Hepatocyte (in vitro differentiated cells): Measurements from ENCODE around the gene ADPRH. TPM values are rescaled to one million over a fixed set of nuclear protein-coding genes. Genes with fewer than 3 reads are reported as not detected.

Source experiments
- DNase-seq: peaks from one replicate; pipeline ENCODE4 v3.0.0-alpha.2; 2016; ENCODE audit warnings: low spot score
- H2AFZ ChIP-seq: fragments of 200-600 bp; sonication (generic); 2 replicates; pipeline ENCODE4 v1.6.0; 2016; ENCODE audit warnings: antibody characterized with exemption, mild to moderate bottlenecking
- H3K27ac ChIP-seq: fragments of 200-600 bp; sonication (generic); 2 replicates; pipeline ENCODE4 v1.5.1; 2016; ENCODE audit warnings: mild to moderate bottlenecking
- H3K27me3 ChIP-seq: fragments of 200-600 bp; sonication (generic); 2 replicates; pipeline ENCODE4 v1.6.1; 2016
- H3K36me3 ChIP-seq: fragments of 200-600 bp; sonication (generic); replicated peaks from 2 replicates; pipeline ENCODE4 v1.5.1; 2016; ENCODE audit warnings: low read depth; ENCODE audit not compliant: insufficient read depth
- H3K4me1 ChIP-seq: fragments of 200-600 bp; sonication (generic); 2 replicates; pipeline ENCODE4 v1.5.1; 2016; ENCODE audit warnings: mild to moderate bottlenecking, moderate library complexity; ENCODE audit not compliant: insufficient read depth
- H3K4me2 ChIP-seq: fragments of 200-600 bp; sonication (generic); 2 replicates; pipeline ENCODE4 v1.6.0; 2016
- H3K4me3 ChIP-seq: fragments of 200-600 bp; sonication (generic); 2 replicates; pipeline ENCODE4 v1.5.1; 2016; ENCODE audit warnings: mild to moderate bottlenecking
- H3K79me2 ChIP-seq: fragments of 200-600 bp; sonication (generic); 2 replicates; pipeline ENCODE4 v1.6.0; 2017; ENCODE audit warnings: mild to moderate bottlenecking
- H3K9me2 ChIP-seq: fragments of 200-600 bp; sonication (generic); replicated peaks from 2 replicates; pipeline ENCODE4 v1.6.0; 2017; ENCODE audit warnings: mild to moderate bottlenecking; ENCODE audit not compliant: insufficient read depth
- H3K9me3 ChIP-seq: fragments of 200-600 bp; sonication (generic); 2 replicates; pipeline ENCODE4 v1.5.1; 2016; ENCODE audit warnings: low read depth, mild to moderate bottlenecking
- H4K20me1 ChIP-seq: fragments of 200-600 bp; sonication (generic); 2 replicates; pipeline ENCODE4 v1.6.0; 2016; ENCODE audit warnings: mild to moderate bottlenecking; ENCODE audit not compliant: insufficient read depth, poor library complexity, severe bottlenecking
- CTCF ChIP-seq: fragments of 200-600 bp; sonication (generic); IDR thresholded peaks from 2 replicates; pipeline ENCODE4 v1.5.1; 2016; ENCODE audit warnings: antibody characterized with exemption, mild to moderate bottlenecking; ENCODE audit not compliant: poor library complexity
- EZH2 ChIP-seq: fragments of 200-600 bp; sonication (generic); IDR thresholded peaks from 2 replicates; pipeline ENCODE4 v1.6.1; 2016; ENCODE audit warnings: antibody characterized with exemption, mild to moderate bottlenecking, borderline replicate concordance
- EZH2phosphoT487 ChIP-seq: fragments of 200-600 bp; sonication (generic); IDR thresholded peaks from one replicate; pipeline ENCODE4 v1.6.1; 2018; ENCODE audit warnings: antibody characterized with exemption, mild to moderate bottlenecking, low read depth, moderate library complexity; ENCODE audit not compliant: unreplicated experiment, severe bottlenecking
- WGBS: methylation state at CpG from one replicate; pipeline ENCODE4 v1.1.6; 2016; ENCODE audit warnings: low lambda C conversion rate; ENCODE audit errors: missing lambda C conversion rate; 5-methylcytosine and 5-hydroxymethylcytosine counted together
- polyA plus RNA-seq: library from polyadenylated mRNA; unstranded; fragments of >200 nt; fragmentation: Nextera tagmentation; extraction: Ambion mirVana; gene quantifications from 2 replicates; pipeline ENCODE4 v1.2.1, GENCODE V29; 2016
- total RNA-seq: library from RNA; depleted of rRNA; stranded (reverse); fragments of >200 nt; gene quantifications from 2 replicates; pipeline ENCODE4 v1.2.3, GENCODE V29; 2014

ADPRH gene
- total and polyA plus RNA-seq, 2 experiments from 2014 or later = 1.5 to 1.8 TPM

GRCh38 chr3:119541547-119541946, 37.7 kb upstream of the ADPRH start:
- H2AFZ ChIP-seq = no peak overlapping the region
- 84% methylated on average over 3 of the region's 3 CpGs for WGBS
- H3K27me3 ChIP-seq = no peaks in the 10 kb centered on the region
- H3K9me3 ChIP-seq = no peaks in the 10 kb centered on the region
- H3K36me3 ChIP-seq = no peaks in the 10 kb centered on the region
- no peaks in the 10 kb centered on the region for H4K20me1 ChIP-seq
- TF ChIP-seq EZH2 (no peak), EZH2phosphoT487 (no peak), CTCF (no peak)
- no peaks in the 10 kb centered on the region for H3K79me2 ChIP-seq
- H3K4me2 ChIP-seq = no peak overlapping the region
- no peak for DNase-seq
- H3K9me2 ChIP-seq = no peaks in the 10 kb centered on the region
- H3K4me3 ChIP-seq = no peak overlapping the region
- no peaks in the 10 kb centered on the region for H3K4me1 ChIP-seq
- H3K27ac ChIP-seq = no peak overlapping the region

GRCh38 chr3:119542168-119542767, 37.0 kb upstream of the ADPRH start:
- H3K9me3 ChIP-seq = no peaks in the 10 kb centered on the region
- H3K9me2 ChIP-seq = no peaks in the 10 kb centered on the region
- H3K36me3 ChIP-seq = no peaks in the 10 kb centered on the region
- H3K27me3 ChIP-seq = no peaks in the 10 kb centered on the region
- 65% methylated on average over 2 of the region's 2 CpGs for WGBS
- no peak overlapping the region for H3K4me3 ChIP-seq
- H3K4me1 ChIP-seq = no peaks in the 10 kb centered on the region
- no peak overlapping the region for H3K4me2 ChIP-seq
- H4K20me1 ChIP-seq = no peaks in the 10 kb centered on the region
- no peak overlapping the region for H3K27ac ChIP-seq
- no peak for DNase-seq
- no peak overlapping the region for H2AFZ ChIP-seq
- no peaks in the 10 kb centered on the region for H3K79me2 ChIP-seq
- TF ChIP-seq CTCF = no peak
- no peak for TF ChIP-seq EZH2
- TF ChIP-seq EZH2phosphoT487 = no peak

GRCh38 chr3:119543147-119543546, 36.1 kb upstream of the ADPRH start:
- no peaks in the 10 kb centered on the region for H3K36me3 ChIP-seq
- no peaks in the 10 kb centered on the region for H3K27me3 ChIP-seq
- H3K79me2 ChIP-seq = no peaks in the 10 kb centered on the region
- TF ChIP-seq CTCF (no peak), EZH2phosphoT487 (no peak), EZH2 (no peak)
- H3K4me1 ChIP-seq = no peaks in the 10 kb centered on the region
- H3K9me2 ChIP-seq = no peaks in the 10 kb centered on the region
- DNase-seq = no peak
- no peak overlapping the region for H3K27ac ChIP-seq
- 93% methylated on average over 7 of the region's 7 CpGs for WGBS
- H3K9me3 ChIP-seq = no peaks in the 10 kb centered on the region
- no peak overlapping the region for H3K4me2 ChIP-seq
- H4K20me1 ChIP-seq = no peaks in the 10 kb centered on the region
- no peak overlapping the region for H3K4me3 ChIP-seq
- no peak overlapping the region for H2AFZ ChIP-seq
